MM.1S (cell line): Measurements from ENCODE around the gene PSMA2.
A peak's percentile ranks its signal among the peaks of the same experiment; 100 is the strongest.

Experiments
- DNase-seq: peaks from one replicate; pipeline ENCODE4 v3.0.0-alpha.2; 2015
- H2AFZ ChIP-seq: fragments of 300-600 bp; sonication (generic); 2 replicates; pipeline ENCODE4 v1.6.0; 2016; ENCODE audit warnings: antibody characterized with exemption, low read length
- H3F3A ChIP-seq: fragments of 300-600 bp; sonication (generic); 2 replicates; pipeline ENCODE4 v1.6.1; 2016; ENCODE audit warnings: mild to moderate bottlenecking, antibody characterized with exemption, low read length, moderate library complexity, mixed read lengths; ENCODE audit not compliant: insufficient read depth
- H3K27ac ChIP-seq: fragments of 300-600 bp; sonication (generic); 2 replicates; pipeline ENCODE4 v1.5.1; 2016; ENCODE audit warnings: mild to moderate bottlenecking, low read length
- H3K27me3 ChIP-seq: fragments of 300-600 bp; sonication (generic); replicated peaks from 2 replicates; pipeline ENCODE4 v1.6.0; 2016; ENCODE audit warnings: low read length; ENCODE audit not compliant: insufficient read depth
- H3K36me3 ChIP-seq: fragments of 300-600 bp; sonication (generic); replicated peaks from 2 replicates; pipeline ENCODE4 v1.6.1; 2016; ENCODE audit warnings: mild to moderate bottlenecking, low read length, mixed read lengths; ENCODE audit not compliant: insufficient read depth
- H3K4me1 ChIP-seq: fragments of 300-600 bp; sonication (generic); 2 replicates; pipeline ENCODE4 v1.6.1; 2016; ENCODE audit warnings: low read length, mixed read lengths
- H3K4me2 ChIP-seq: fragments of 300-600 bp; sonication (generic); 2 replicates; pipeline ENCODE4 v1.6.0; 2016; ENCODE audit warnings: low read depth, low read length
- H3K4me3 ChIP-seq: fragments of 300-600 bp; sonication (generic); 2 replicates; pipeline ENCODE4 v1.5.1; 2016; ENCODE audit warnings: low read length, mixed read lengths
- H3K79me2 ChIP-seq: fragments of 300-600 bp; sonication (generic); 2 replicates; pipeline ENCODE4 v1.6.1; 2016; ENCODE audit warnings: mixed run types, low read length, mixed read lengths
- H3K9ac ChIP-seq: fragments of 300-600 bp; sonication (generic); 2 replicates; pipeline ENCODE4 v1.6.1; 2016; ENCODE audit warnings: low read length, mixed read lengths
- H3K9me2 ChIP-seq: fragments of 300-600 bp; sonication (generic); replicated peaks from 2 replicates; pipeline ENCODE4 v1.6.1; 2016; ENCODE audit warnings: mild to moderate bottlenecking, low read length, mixed read lengths; ENCODE audit not compliant: insufficient read depth
- H3K9me3 ChIP-seq: fragments of 300-600 bp; sonication (generic); replicated peaks from 2 replicates; pipeline ENCODE4 v1.6.1; 2016; ENCODE audit warnings: mild to moderate bottlenecking, low read length, mixed read lengths; ENCODE audit not compliant: insufficient read depth
- H4K20me1 ChIP-seq: fragments of 300-600 bp; sonication (generic); 2 replicates; pipeline ENCODE4 v1.6.1; 2016; ENCODE audit warnings: mild to moderate bottlenecking, low read length, moderate library complexity, mixed read lengths; ENCODE audit not compliant: insufficient read depth
- CTCF ChIP-seq: fragments of 300-600 bp; sonication (generic); IDR thresholded peaks from 2 replicates; pipeline ENCODE4 v1.5.1; 2016; ENCODE audit warnings: antibody characterized with exemption, low read length, mixed read lengths
- EZH2 ChIP-seq: fragments of 300-600 bp; sonication (generic); optimal IDR thresholded peaks from 2 replicates; pipeline ENCODE3; 2017; ENCODE audit warnings: low read depth, mild to moderate bottlenecking, antibody characterized with exemption, low read length, mixed read lengths
- EZH2phosphoT487 ChIP-seq: fragments of 300-600 bp; sonication (generic); IDR thresholded peaks from 2 replicates; pipeline ENCODE4 v1.6.1; 2018; ENCODE audit warnings: antibody characterized with exemption, low read length

PSMA2 gene

GRCh38 chr7:42952328-42952727, 20.4 kb upstream of the PSMA2 start:
- H3K9me3 ChIP-seq = no peaks in the 10 kb centered on the region
- no peak overlapping the region for H3K4me3 ChIP-seq
- peaks cover 8% of the 10 kb centered on the region; the same call in 1 of the 2 replicates for H3K4me1 ChIP-seq
- no peaks in the 10 kb centered on the region; the same call in 1 of the 2 replicates for H3F3A ChIP-seq
- TF ChIP-seq EZH2phosphoT487 (no peak), CTCF (no peak), EZH2 (no peak)
- DNase-seq = no peak
- no peaks in the 10 kb centered on the region for H4K20me1 ChIP-seq
- no peak overlapping the region for H3K4me2 ChIP-seq
- H3K9me2 ChIP-seq = no peaks in the 10 kb centered on the region
- no peaks in the 10 kb centered on the region for H3K27me3 ChIP-seq
- H3K79me2 ChIP-seq = no peaks in the 10 kb centered on the region
- no peak overlapping the region for H3K9ac ChIP-seq
- no peak overlapping the region for H2AFZ ChIP-seq
- no peaks in the 10 kb centered on the region for H3K36me3 ChIP-seq
- no peak overlapping the region for H3K27ac ChIP-seq

- H3K9ac ChIP-seq = no peak overlapping the region
- H3K4me2 ChIP-seq = no peak overlapping the region
- H3K27ac ChIP-seq = no peak overlapping the region
- no peaks in the 10 kb centered on the region for H4K20me1 ChIP-seq
- H3K27me3 ChIP-seq = no peaks in the 10 kb centered on the region
- TF ChIP-seq CTCF (no peak), EZH2phosphoT487 (no peak), EZH2 (no peak)
- H3K9me3 ChIP-seq = no peaks in the 10 kb centered on the region
- DNase-seq = no peak
- H3K9me2 ChIP-seq = no peaks in the 10 kb centered on the region
- peaks cover 12% of the 10 kb centered on the region for H3F3A ChIP-seq
- H3K36me3 ChIP-seq = no peaks in the 10 kb centered on the region
- no peaks in the 10 kb centered on the region for H3K79me2 ChIP-seq
- peaks cover 19% of the 10 kb centered on the region for H3K4me1 ChIP-seq
- H3K4me3 ChIP-seq = no peak overlapping the region
- no peak overlapping the region for H2AFZ ChIP-seq
Measured at GRCh38 chr7:42950417-42950816, 18.4 kb upstream of the PSMA2 start.

GRCh38 chr7:42947521-42947920, 15.5 kb upstream of the PSMA2 start:
- Histone ChIP-seq H4K20me1 (no peaks in the 10 kb centered on the region), H3K9me2 (no peaks in the 10 kb centered on the region), H3K9me3 (no peaks in the 10 kb centered on the region), H3F3A (peaks cover 14% of the 10 kb centered on the region), H3K27me3 (no peaks in the 10 kb centered on the region), H3K4me2 (no peak overlapping the region), H3K4me3 (no peak overlapping the region), H2AFZ (0 out of 2 replicates have a peak overlapping the region, but pooled peaks have one; percentile 1), H3K36me3 (no peaks in the 10 kb centered on the region), H3K27ac (no peak overlapping the region), H3K4me1 (peaks cover 25% of the 10 kb centered on the region), H3K79me2 (no peaks in the 10 kb centered on the region), H3K9ac (no peak overlapping the region)
- TF ChIP-seq CTCF = no peak
- TF ChIP-seq EZH2 = no peak
- TF ChIP-seq EZH2phosphoT487 = no peak
- no peak for DNase-seq
